Fibroblast of pulmonary artery (primary cell): ENCODE results near the gene CLEC20A.
A peak's percentile ranks its signal among the peaks of the same experiment; 100 is the strongest.

ENCODE experiments used
- DNase-seq: peaks from one replicate; pipeline ENCODE4 v3.0.0-alpha.2; 2010; ENCODE audit warnings: low read depth
- H3K4me3 ChIP-seq: replicated peaks from 2 replicates; pipeline ENCODE4 v1.5.1; 2011; ENCODE audit warnings: low read depth, mild to moderate bottlenecking, control low read depth, low read length, moderate library complexity
- CTCF ChIP-seq: IDR thresholded peaks from 2 replicates; pipeline ENCODE4 v1.5.1; 2011; ENCODE audit warnings: mild to moderate bottlenecking, control low read depth, low read length, inconsistent platforms; ENCODE audit errors: missing control alignments

CLEC20A gene

GRCh38 chr1:178489399-178489798 is 7.4 kb downstream of the CLEC20A start:
- no peak for TF ChIP-seq CTCF
- no peak for DNase-seq
- H3K4me3 ChIP-seq: no peak overlapping the region

DNA sequence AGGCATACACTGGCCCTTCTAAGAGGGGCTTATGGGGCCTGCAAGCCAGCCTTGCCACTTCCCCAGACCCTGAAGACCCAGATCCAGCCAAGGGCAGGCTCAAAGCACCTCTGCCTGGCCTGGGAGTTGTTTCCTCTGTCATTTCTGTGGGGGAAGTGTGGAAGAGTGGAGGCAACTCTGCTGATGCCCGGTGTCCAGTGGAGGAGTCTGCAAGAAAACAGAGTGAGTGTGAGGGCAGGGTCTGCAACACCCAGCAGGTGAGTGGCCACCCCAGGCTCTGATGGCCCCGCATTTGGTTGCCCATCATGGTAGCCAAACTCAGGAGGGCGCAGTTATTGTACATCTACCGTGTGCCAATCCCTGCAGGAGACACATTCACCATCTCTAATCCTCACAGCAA is 8.4 kb downstream of the CLEC20A start:
- DNase-seq: no peak
- TF ChIP-seq CTCF: no peak
- H3K4me3 ChIP-seq: no peak overlapping the region

DNA sequence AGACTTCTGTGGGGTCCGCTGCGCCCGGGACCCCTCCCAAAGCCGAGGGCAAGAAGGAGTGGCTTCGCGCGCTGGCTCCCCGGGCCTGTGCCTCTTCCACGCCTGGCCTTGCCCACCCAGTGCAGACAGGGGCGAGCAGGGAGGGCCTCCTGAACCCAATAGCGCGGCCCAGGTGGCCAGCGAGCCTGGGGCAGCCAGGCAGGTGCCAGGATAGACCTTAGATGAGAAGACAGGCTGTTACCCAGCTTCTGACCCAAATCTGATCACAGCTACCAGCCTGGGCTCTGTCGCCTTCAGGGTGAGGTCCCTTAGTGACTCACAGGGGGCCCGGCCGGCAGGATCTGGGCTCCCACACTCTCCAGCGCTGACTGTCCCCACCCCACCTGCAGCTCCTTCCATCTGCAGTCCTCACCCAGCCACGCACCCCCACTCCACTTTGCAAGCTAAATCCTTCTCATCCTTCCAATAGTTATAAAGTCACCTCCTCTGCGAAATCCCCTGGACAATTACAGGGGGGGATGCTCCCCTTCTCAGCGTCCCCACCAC is 9.6 kb downstream of the CLEC20A start:
- no peak for TF ChIP-seq CTCF
- DNase-seq: no peak
- H3K4me3 ChIP-seq: peak overlapping the region; percentile 7

DNA sequence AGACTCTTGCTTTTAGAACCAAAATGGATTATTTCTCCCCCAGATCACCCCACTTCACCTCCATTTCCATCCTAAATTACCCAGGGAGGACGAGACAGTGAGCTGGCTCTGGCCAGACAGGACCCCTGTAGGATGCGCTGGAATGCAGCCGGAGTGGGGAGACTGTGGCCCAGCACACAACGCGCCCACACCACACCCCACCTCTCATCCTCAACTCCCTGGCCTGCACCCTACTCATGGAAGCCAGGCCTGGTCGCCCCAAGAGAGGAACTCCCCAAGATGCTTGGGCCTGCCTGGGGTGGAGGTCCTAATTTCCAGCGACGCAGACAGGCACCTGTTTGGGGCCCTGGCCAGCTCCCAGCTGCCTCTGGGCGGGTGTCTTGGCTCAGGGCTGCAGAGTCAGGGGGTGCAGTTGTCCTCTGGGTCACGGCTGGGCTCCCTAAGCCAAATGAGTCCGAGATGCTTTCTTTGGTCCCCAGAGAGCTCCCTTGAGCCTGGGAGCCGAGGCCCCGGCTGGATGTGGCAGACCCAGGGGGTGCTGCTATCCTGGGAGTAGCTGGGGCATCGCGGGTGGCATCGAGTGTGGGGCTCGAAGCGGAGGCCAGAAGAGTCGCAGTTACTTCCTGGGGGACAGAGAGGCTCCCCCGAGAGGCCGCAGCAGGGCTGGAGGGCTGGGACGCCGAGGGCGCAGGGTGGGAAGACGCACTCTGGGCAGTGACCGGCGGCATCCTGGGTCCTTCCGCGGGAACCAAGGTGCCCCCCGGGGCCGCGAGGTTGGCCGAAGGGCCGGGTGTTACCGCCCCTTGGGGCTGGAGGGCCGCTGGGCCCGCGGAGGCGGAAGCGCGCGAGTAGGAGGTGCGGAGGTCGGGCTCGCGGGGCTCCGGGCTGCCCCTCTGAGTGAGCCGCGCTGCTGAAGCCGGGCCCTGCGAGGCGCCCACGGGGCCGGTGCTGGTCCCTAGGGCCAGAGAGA is 10.4 kb downstream of the CLEC20A start:
- TF ChIP-seq CTCF: no peak
- H3K4me3 ChIP-seq: peak overlapping the region; percentile 7
- DNase-seq: no peak

GRCh38 chr1:178485541-178485981 is 11.2 kb downstream of the CLEC20A start:
- H3K4me3 ChIP-seq: no peak overlapping the region
- TF ChIP-seq CTCF: no peak
- DNase-seq: peak; percentile 13

DNA sequence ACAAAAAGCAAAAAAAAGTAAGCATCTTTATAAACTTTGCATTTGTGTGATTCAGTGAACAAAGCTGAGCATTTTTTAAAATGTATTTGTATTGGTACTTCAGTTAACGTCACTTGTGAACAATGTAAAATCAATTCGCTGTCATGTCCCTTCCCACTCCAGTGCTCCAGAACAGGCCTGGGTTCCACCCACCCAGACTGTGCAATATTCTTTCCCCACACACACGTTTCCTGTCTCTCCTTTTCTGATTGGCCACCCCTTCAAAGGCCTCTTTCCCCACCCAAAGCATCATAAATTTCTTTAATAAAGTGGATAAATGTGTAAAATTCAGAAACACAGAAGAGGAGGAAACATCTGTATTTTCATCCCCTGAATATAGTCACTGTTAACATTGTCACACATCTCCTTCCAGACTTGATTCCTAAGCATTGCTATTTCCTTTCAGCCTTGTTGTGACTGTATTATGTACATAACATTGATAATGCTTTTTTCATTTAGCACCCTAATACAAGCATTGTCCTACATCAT is 12.0 kb downstream of the CLEC20A start:
- no peak overlapping the region for H3K4me3 ChIP-seq
- no peak for TF ChIP-seq CTCF
- no peak for DNase-seq
